GM21515 (cell line): ENCODE measurements around the gene CORO1C.
"Not testable (repeated sequence)": the region's sequence is repeated elsewhere in the genome, so short reads cannot be mapped to it uniquely, and the experiment has no call there.

Experiments
- ATAC-seq: cut with Tn5 transposase; IDR thresholded peaks from one replicate; pipeline ENCODE4 v1.9.1; 2021; ENCODE audit not compliant: unreplicated experiment

The CORO1C gene

DNA sequence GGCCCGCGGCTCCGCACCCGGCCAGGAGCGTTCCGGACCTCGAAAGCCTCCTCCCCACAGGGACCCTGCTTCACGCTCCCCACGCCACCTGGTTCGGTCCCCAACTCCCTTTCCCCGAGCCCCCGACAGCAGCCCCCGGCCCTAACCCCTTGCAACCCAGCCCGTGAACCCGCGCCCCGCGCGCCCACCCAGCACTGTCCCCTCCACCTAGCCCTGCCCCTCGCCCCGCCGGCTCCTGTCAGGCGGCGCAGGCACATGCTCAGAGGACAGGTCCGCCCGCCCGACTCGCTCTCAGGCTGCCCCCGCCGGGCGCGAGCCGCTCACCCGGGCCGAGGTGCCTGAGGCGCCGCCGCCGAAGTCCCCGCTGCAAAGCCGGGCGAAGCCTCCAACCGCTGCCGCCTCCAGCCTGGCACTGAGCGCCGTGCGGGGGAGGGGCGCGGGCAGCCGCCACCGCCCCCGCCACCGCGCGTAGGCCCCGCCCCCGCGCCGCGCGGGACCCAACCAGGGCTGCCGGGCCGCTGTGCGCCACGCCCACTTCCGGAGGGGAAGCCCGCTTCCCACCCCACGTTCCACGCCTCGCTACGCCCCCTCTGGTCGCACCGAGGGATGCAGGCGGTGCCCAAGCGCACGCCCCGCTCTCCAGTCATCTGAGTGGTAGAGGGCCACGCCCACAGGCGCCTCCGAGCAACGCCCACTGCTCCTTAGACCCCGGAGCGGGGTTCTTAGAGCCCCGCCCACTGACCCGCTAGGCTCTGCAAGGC lies at the start of gene CORO1C:
TSS of gene CORO1C (minus strand) at position 414 of the 761 bp plus-strand sequence. CDS start 30,200 bp downstream, outside the sequence.
- ATAC-seq, result peak; percentile 66

DNA sequence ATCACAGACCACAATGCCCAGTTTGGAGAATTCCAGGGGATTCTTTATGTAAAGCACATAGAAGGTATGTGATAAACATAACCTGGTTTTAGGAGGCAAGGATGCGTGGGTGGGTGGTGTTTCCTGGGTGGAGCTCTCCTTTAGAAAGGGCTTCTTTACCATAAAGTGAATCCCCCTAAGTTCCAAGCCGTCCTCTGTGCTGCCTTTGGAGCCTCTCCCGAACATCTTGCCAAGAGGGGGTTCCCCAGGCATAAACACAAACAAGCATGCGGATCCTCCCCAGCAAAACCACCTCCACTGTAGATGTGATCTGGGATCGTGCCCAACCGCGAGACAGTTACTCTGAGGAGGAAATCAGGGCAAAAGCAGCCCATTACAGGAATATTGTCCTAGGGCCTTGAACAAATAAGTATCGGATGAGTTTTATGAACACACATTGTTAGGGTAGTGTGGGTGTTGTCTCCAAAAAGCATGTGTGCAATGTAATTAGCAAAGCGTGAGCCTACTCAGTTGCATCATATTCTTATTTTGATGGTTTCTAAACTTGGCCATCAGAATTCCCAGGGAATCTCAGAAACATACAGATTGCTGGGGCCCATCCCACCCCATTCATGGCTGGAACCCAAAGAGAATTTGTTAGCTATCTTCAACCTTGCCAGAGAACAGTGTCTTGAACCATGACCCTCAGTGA lies 48.8 kb upstream of the CORO1C start:
- no peak for ATAC-seq

- no peak for ATAC-seq
Observed at GRCh38 chr12:108778053-108778452, 46.7 kb upstream of the CORO1C start.

DNA sequence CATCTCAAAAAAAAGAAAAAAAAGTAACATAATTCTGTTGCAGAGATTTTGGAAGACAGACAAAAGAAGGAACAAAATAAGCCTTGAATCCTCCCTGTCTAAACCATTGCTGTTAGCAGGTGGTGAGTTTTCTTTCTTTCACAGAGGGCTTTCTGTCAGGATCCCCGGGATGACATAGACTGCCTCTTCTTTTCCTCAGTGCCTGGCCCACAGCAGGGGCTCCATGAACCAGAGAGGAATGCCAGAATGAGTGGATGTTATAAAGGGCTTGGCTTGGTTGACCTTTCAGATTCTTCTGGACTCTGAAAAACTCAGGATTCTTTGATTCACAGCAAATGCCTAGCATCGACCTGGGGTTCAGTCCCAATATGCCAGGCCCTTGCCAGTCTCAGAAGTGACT lies 45.8 kb upstream of the CORO1C start:
- no peak for ATAC-seq

- no peak for ATAC-seq
Observed at GRCh38 chr12:108773798-108774788, 42.8 kb upstream of the CORO1C start.

DNA sequence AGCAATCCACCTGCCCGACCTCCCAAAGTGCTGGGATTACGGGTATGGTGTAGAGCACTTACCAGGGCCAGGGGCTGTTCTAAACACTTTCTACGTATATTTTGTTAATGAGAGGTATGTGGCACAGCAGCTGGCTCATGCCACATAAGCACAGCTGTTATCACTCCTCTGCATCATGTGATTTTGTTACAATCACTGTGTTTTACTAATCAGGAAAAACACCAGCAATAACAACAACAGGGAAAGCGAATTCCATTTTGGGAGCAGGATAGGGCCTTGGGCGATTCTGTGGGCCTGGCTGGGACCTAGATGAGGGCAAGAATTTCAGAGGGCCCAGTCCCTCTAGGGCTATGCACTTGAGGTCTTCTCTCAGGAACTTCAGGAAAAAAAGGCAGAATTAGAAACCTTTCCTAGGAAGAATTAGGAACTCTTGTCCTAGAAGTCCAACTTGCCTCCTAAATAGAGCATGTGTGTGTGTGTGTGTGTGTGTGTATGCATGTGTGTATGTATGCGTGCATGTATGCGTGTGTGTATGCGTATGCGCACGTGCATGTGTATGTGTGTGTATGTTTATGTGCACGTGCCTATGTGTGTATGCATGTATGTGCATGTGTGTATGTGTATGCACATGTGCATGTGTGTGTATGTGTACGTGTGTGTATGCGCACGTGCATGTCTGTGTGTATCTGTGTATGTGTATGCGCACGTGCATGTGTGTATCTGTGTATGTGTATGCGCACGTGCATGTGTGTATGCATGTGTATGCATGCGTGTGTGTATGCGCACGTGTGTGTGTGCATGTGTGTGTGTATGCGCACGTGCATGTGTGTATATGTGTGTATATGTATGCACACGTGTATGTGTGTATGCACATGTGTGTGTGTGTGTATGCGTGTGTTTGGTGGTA lies 41.8 kb upstream of the CORO1C start:
- ATAC-seq, result no peak

DNA sequence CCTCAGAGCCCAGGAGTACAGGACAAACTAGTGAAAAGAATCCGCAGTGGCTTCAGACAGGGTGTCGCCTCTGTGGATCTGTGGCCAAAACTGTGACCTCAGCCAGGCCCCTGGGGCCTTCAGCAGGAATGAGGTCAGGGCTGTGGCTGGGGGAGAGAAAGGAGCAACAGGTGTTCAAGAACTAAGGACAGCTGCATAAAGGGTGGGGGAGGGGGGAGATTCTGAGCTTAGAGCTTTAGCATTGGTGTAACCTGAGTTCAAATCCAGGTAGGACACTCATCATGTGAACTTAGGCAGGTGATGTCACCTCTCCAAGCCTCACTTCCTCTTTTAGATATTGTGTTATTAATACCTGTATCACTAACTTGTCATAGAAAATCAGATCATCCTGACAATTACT lies 40.9 kb upstream of the CORO1C start:
- ATAC-seq, result no peak

GRCh38 chr12:108771835-108772234 lies 40.5 kb upstream of the CORO1C start:
- ATAC-seq, result not testable (repeated sequence)

GRCh38 chr12:108770963-108771362 lies 39.6 kb upstream of the CORO1C start:
- no peak for ATAC-seq

GRCh38 chr12:108770269-108770829 lies 39.0 kb upstream of the CORO1C start:
- ATAC-seq, result no peak

- ATAC-seq, result no peak
Observed at GRCh38 chr12:108768591-108769500, 37.5 kb upstream of the CORO1C start.

DNA sequence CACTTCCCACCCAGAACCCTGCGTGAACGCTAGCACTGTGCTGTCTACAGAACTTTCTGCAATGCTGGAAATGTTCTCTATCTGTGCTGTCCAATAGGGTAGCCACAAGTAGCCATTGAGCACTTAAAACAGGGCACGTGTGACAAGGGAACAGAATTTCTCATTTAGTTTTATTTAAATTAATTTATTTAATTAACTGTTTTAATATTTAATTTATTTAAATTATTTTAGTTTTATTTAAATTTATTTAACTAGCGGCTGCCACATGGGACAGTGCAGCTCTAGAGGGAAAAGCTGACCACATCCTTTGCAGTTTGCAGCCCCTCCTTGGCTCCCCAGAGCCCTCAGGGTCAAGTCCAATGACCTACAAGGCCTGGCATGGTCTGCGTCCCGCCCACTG lies 35.0 kb upstream of the CORO1C start:
- no peak for ATAC-seq

- ATAC-seq, result no peak
Observed at GRCh38 chr12:108765289-108765764, 34.0 kb upstream of the CORO1C start.

GRCh38 chr12:108764540-108765288 lies 33.4 kb upstream of the CORO1C start:
- ATAC-seq, result no peak

- ATAC-seq, result no peak
Observed at GRCh38 chr12:108761226-108761625, 29.9 kb upstream of the CORO1C start.

- no peak for ATAC-seq
Observed at GRCh38 chr12:108759924-108760323, 28.6 kb upstream of the CORO1C start.

- no peak for ATAC-seq
Observed at GRCh38 chr12:108757856-108758255, 26.5 kb upstream of the CORO1C start.

GRCh38 chr12:108756421-108756820 lies 25.1 kb upstream of the CORO1C start:
- ATAC-seq, result no peak
